HCT116 (cell line): ENCODE data around the gene CGN. TPM values are rescaled to one million over a fixed set of nuclear protein-coding genes. Genes with fewer than 3 reads are reported as not detected.

Experiments
- ATAC-seq: fragments of 200-7000 bp; cut with Tn5 transposase; 2 replicates; pipeline ENCODE4 v1.9.1; 2020; ENCODE audit warnings: mild to moderate bottlenecking, moderate library complexity
- BruUV-seq: library from RNA; stranded (reverse); fragments of 400-500 nt; replicated peaks from 2 replicates; lab custom pipeline; 2021; lab: Mats Ljungman, UMichigan
- CTCF ChIA-PET: fragments of 300-600 bp; sonication (Branson Sonifier 250); formaldehyde crosslinking; loops from one replicate; lab custom pipeline; 2021; ENCODE audit warnings: antibody characterized with exemption; lab: Charles Lee
- POLR2A ChIA-PET: fragments of 300-600, 350-600 bp; sonication (Branson Sonifier 250); formaldehyde crosslinking; loops from one replicate; lab custom pipeline; 2021; ENCODE audit warnings: antibody characterized with exemption; lab: Charles Lee
- RAD21 ChIA-PET, 2 experiments: fragments of 300-600 bp; sonication (Branson Sonifier 250); formaldehyde crosslinking; loops; one replicate each; lab custom pipeline; 2023; ENCODE audit warnings: low total read pairs in 2 of 2; ENCODE audit not compliant: uncharacterized antibody in 2 of 2, unreplicated experiment in 2 of 2, low non-redundant PET in 1 of 2; lab: Charles Lee
- DNase-seq: peaks from one replicate; pipeline ENCODE4 v3.0.0-alpha.2; 2010; ENCODE audit warnings: low read depth, low spot score
- H2AFZ ChIP-seq: fragments of 200-600 bp; shearing (Covaris generic), sonication (generic); 2 replicates; pipeline ENCODE4 v1.6.1; 2017; ENCODE audit warnings: low read depth, mixed run types, mixed read lengths, antibody characterized with exemption, low read length; ENCODE audit not compliant: poor library complexity, severe bottlenecking
- H3K27ac ChIP-seq: 2 replicates; pipeline ENCODE4 v1.5.1; 2012; ENCODE audit warnings: low read depth, low read length
- H3K27me3 ChIP-seq: fragments of 200-600 bp; sonication (generic); 2 replicates; pipeline ENCODE4 v1.6.1; 2016; ENCODE audit warnings: mixed run types, low read length, mixed read lengths; ENCODE audit not compliant: insufficient read depth
- H3K36me3 ChIP-seq, 2 experiments: fragments of 200-500 bp in 1 of 2; fragments of 200-600 bp in 1 of 2; sonication (Bioruptor generic) in 1 of 2; sonication (generic) in 1 of 2; 2 replicates each; pipeline versions ENCODE4 v1.5.1 to v1.6.1; 2014 to 2016; ENCODE audit warnings: low read length in 2 of 2, inconsistent platforms in 1 of 2, mixed read lengths in 1 of 2, mixed run types in 1 of 2; ENCODE audit not compliant: insufficient read depth in 2 of 2, control insufficient read depth in 1 of 2
- H3K4me1 ChIP-seq, 2 experiments: fragments of 200-600 bp in 1 of 2; sonication (generic) in 1 of 2; 2 replicates each; pipeline versions ENCODE4 v1.5.1 to v1.6.1; 2012 to 2017; ENCODE audit warnings: low read length in 2 of 2, inconsistent platforms in 1 of 2, mild to moderate bottlenecking in 1 of 2, mixed read lengths in 1 of 2, mixed run types in 1 of 2, moderate library complexity in 1 of 2; ENCODE audit not compliant: insufficient read depth in 2 of 2, control insufficient read depth in 1 of 2
- H3K4me2 ChIP-seq: fragments of 200-600 bp; sonication (generic); 2 replicates; pipeline ENCODE4 v1.6.1; 2017; ENCODE audit warnings: mixed run types, low read length, mixed read lengths
- H3K4me3 ChIP-seq, 2 experiments: fragments of 200-600 bp in 1 of 2; sonication (generic) in 1 of 2; replicated peaks in 1 of 2; 2 replicates each; pipeline ENCODE4 v1.5.1; 2011 to 2016; ENCODE audit warnings: low read length in 2 of 2, control low read depth in 1 of 2, low read depth in 1 of 2, mild to moderate bottlenecking in 1 of 2, mixed read lengths in 1 of 2, mixed run types in 1 of 2
- H3K79me2 ChIP-seq: fragments of 200-600 bp; sonication (generic); 2 replicates; pipeline ENCODE4 v1.6.1; 2017; ENCODE audit warnings: mild to moderate bottlenecking, mixed run types, low read length, moderate library complexity, mixed read lengths; ENCODE audit not compliant: insufficient read depth
- H3K9ac ChIP-seq: fragments of 200-600 bp; sonication (generic); 2 replicates; pipeline ENCODE4 v1.6.1; 2016; ENCODE audit warnings: low read length, mixed read lengths
- H3K9me2 ChIP-seq: fragments of 200-600 bp; sonication (generic), shearing (Covaris generic); 2 replicates; pipeline ENCODE4 v1.6.1; 2017; ENCODE audit warnings: mixed run types, mild to moderate bottlenecking, moderate library complexity; ENCODE audit not compliant: insufficient read depth
- H3K9me3 ChIP-seq, 2 experiments: fragments of 200-500 bp in 1 of 2; fragments of 200-600 bp in 1 of 2; sonication (Bioruptor generic) in 1 of 2; sonication (generic) in 1 of 2; 2 replicates each; pipeline ENCODE4 v1.6.1; 2014 to 2017; ENCODE audit warnings: low read length in 2 of 2, mixed read lengths in 2 of 2, inconsistent platforms in 1 of 2, low read depth in 1 of 2, mild to moderate bottlenecking in 1 of 2, mixed run types in 1 of 2, moderate library complexity in 1 of 2; ENCODE audit not compliant: control insufficient read depth in 1 of 2, insufficient read depth in 1 of 2
- H4K20me1 ChIP-seq: fragments of 200-600 bp; sonication (generic), shearing (Covaris generic); 2 replicates; pipeline ENCODE4 v1.6.1; 2017; ENCODE audit warnings: mixed run types, mild to moderate bottlenecking, moderate library complexity; ENCODE audit not compliant: insufficient read depth
- ATF3 ChIP-seq: IDR thresholded peaks from 2 replicates; pipeline ENCODE4 v1.6.1; 2012
- CBX3 ChIP-seq: IDR thresholded peaks from 2 replicates; pipeline ENCODE4 v1.6.1; 2012; ENCODE audit warnings: low read depth
- CEBPB ChIP-seq: IDR thresholded peaks from 2 replicates; pipeline ENCODE4 v1.6.1; 2012; ENCODE audit warnings: low read depth
- CTCF ChIP-seq, 3 experiments: fragments of 200-600 bp in 1 of 3; sonication (generic) in 1 of 3; IDR thresholded peaks in 2 of 3; conservative IDR thresholded peaks in 1 of 3; 2 replicates each; pipeline ENCODE4 v1.5.1; 2012 to 2017; ENCODE audit warnings: low read depth in 2 of 3, low read length in 2 of 3, antibody characterized with exemption in 1 of 3, borderline replicate concordance in 1 of 3, control low read depth in 1 of 3, mild to moderate bottlenecking in 1 of 3, mixed read lengths in 1 of 3, mixed run types in 1 of 3, moderate library complexity in 1 of 3; ENCODE audit not compliant: insufficient read depth in 1 of 3
- EGR1 ChIP-seq: IDR thresholded peaks from 2 replicates; pipeline ENCODE4 v1.6.1; 2012; ENCODE audit warnings: low read depth
- ELF1 ChIP-seq: IDR thresholded peaks from 2 replicates; pipeline ENCODE4 v1.6.1; 2012; ENCODE audit warnings: low read depth, borderline replicate concordance
- EZH2phosphoT487 ChIP-seq: fragments of 200-600 bp; IDR thresholded peaks from 2 replicates; pipeline ENCODE4 v1.6.1; 2018; ENCODE audit warnings: antibody characterized with exemption, borderline replicate concordance
- FOSL1 ChIP-seq: IDR thresholded peaks from 2 replicates; pipeline ENCODE4 v1.6.1; 2012; ENCODE audit warnings: low read depth
- JUND ChIP-seq: IDR thresholded peaks from 2 replicates; pipeline ENCODE4 v1.6.1; 2012
- MAX ChIP-seq: IDR thresholded peaks from 2 replicates; pipeline ENCODE4 v1.6.1; 2012
- POLR2AphosphoS5 ChIP-seq: IDR thresholded peaks from 2 replicates; pipeline ENCODE4 v1.6.1; 2011; ENCODE audit warnings: mild to moderate bottlenecking, low read depth, low read length, moderate library complexity
- RAD21 ChIP-seq: IDR thresholded peaks from 2 replicates; pipeline ENCODE4 v1.6.1; 2012; ENCODE audit warnings: low read depth, mild to moderate bottlenecking
- REST ChIP-seq: IDR thresholded peaks from 2 replicates; pipeline ENCODE4 v1.6.1; 2012; ENCODE audit warnings: low read depth
- SIN3A ChIP-seq: IDR thresholded peaks from 2 replicates; pipeline ENCODE4 v1.6.1; 2012; ENCODE audit warnings: low read depth
- SRF ChIP-seq: IDR thresholded peaks from 2 replicates; pipeline ENCODE4 v1.6.1; 2012; ENCODE audit warnings: low read depth
- TCF7L2 ChIP-seq: IDR thresholded peaks from 2 replicates; pipeline ENCODE4 v1.7.0; 2011; ENCODE audit warnings: borderline replicate concordance, inconsistent platforms; ENCODE audit not compliant: insufficient read depth, insufficient read length; ENCODE audit errors: extremely low read depth
- YY1 ChIP-seq: IDR thresholded peaks from 2 replicates; pipeline ENCODE4 v1.6.1; 2011; ENCODE audit warnings: low read length, low read depth, moderate library complexity, mild to moderate bottlenecking; ENCODE audit not compliant: insufficient replicate concordance; ENCODE audit errors: extremely low read depth
- ZBTB33 ChIP-seq: IDR thresholded peaks from 2 replicates; pipeline ENCODE4 v1.6.1; 2011; ENCODE audit warnings: mild to moderate bottlenecking, low read length, moderate library complexity; ENCODE audit not compliant: insufficient replicate concordance; ENCODE audit errors: extremely low read depth
- ZFX ChIP-seq: fragments of 450-650 bp; IDR thresholded peaks from 2 replicates; pipeline ENCODE4 v1.6.1; 2017
- ZNF274 ChIP-seq: fragments of 200-500 bp; sonication (Bioruptor generic); IDR thresholded peaks from 2 replicates; pipeline ENCODE4 v1.6.1; 2014; ENCODE audit warnings: mild to moderate bottlenecking, low read depth, low read length, inconsistent platforms
- intact Hi-C: fragments of 100-400 bp; cut with micrococcal nuclease; formaldehyde crosslinking; loops from 2 replicates; pipeline ENCODE4 v1.10.0; 2022
- total RNA-seq: library from RNA; stranded (reverse); gene quantifications from one replicate; pipeline ENCODE4 v1.2.1, GENCODE V29; 2021; ENCODE audit not compliant: unreplicated experiment

Gene CGN
- total RNA-seq, 1 experiment from 2014 or later: 19.7 TPM

- peaks cover 11 to 29% of the 10 kb centered on the region in 2 experiments for H3K4me1 ChIP-seq
- H3K27me3 ChIP-seq: no peaks in the 10 kb centered on the region
- ATAC-seq (peak; percentile 81), DNase-seq (no peak)
- H3K9me3 ChIP-seq: peaks cover 0 to 6% of the 10 kb centered on the region in 2 experiments; a peak in 2 of 4 replicates
- H3K79me2 ChIP-seq: no peaks in the 10 kb centered on the region
- intact Hi-C loops: no loop called here
- H3K4me3 ChIP-seq: peak overlapping the region in 1 of 2 experiments; percentile 7; a peak in 1 of 4 replicates
- H3K36me3 ChIP-seq: no peaks in the 10 kb centered on the region
- no TSS peak for BruUV-seq
- RAD21 ChIA-PET: no interaction called here
- H3K4me2 ChIP-seq: peak overlapping the region; percentile 63
- H4K20me1 ChIP-seq: no peaks in the 10 kb centered on the region
- H3K9ac ChIP-seq: no peak overlapping the region
- peak overlapping the region; percentile 28; the same call in 1 of the 2 replicates for H3K27ac ChIP-seq
- H3K9me2 ChIP-seq: no peaks in the 10 kb centered on the region
- POLR2A ChIA-PET: interaction anchor here (0.7 to 1.1 kb wide), 2 partner anchors 15 to 26 kb away, joined by 4 to 5 read pairs; no protein-coding TSS in a partner anchor
- CTCF ChIA-PET: interaction anchor here (0.6 to 1.1 kb wide), 2 partner anchors 14 to 256 kb away, joined by 4 read pairs; no protein-coding TSS in a partner anchor
- peak overlapping the region; percentile 81 for H2AFZ ChIP-seq
- TF ChIP-seq SRF (no peak), CBX3 (peak; percentile 54), REST (no peak), POLR2AphosphoS5 (no peak), TCF7L2 (no peak), RAD21 (peak; percentile 32; the same call in 1 of the 2 replicates), CTCF (IDR thresholded peaks at IDR 0.05 in 2 of 3, conservative IDR thresholded peaks at IDR 0.05 in 1 of 3; ENCODE audit: borderline replicate concordance in 1 of 3, insufficient read depth in 1 of 3, low read depth in 2 of 3, low read length in 2 of 3) (no peak), ZFX (no peak), ZNF274 (no peak), YY1 (no peak), EZH2phosphoT487 (no peak), ATF3 (no peak), ELF1 (no peak), MAX (no peak), ZBTB33 (no peak), EGR1 (no peak), FOSL1 (peak; percentile 47), SIN3A (no peak), JUND (0 out of 2 replicates have a peak, but pooled peaks have one; percentile 15), CEBPB (no peak)
Measured at GRCh38 chr1:151479462-151479861, 31.7 kb upstream of the CGN start.
